ENCODE results near the gene MDC1.
A peak's percentile ranks its signal among the peaks of the same experiment; 100 is the strongest.

The MDC1 gene

DNA sequence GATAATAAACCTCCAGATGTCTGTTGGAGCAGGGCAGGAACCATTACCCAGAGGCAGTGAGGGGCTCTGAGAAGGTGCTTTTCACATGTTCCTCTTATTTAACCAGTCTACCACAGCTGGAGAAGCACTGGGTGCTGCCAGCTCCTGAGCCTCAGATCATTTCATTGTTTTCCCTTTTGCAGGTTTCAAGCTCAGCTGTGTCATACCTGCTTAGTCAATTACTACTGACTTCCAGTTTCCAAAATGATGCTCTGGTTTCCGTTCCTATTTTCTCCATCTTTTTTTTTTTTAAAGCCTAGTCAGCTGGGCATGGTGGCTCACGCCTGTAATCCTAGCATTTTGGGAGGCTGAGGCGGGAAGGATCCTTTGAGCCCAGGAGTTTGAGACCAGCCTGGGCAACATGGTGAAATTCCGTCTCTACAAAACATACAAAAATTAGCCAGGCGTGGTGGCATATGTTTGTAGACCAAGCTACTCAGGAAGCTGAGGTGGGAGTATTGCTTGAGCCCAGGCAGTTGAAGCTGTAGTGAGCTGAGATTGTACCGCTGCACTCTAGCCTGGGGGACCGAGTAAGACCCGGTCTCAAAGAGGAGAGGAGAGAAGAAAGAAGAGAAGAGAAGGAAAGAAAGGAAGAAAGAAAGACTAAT, 18.7 kb upstream of the MDC1 start:
- DNase-seq (ENCODE audit: low read depth): peak; percentile 86
- no peak overlapping the region for H3K4me3 ChIP-seq (ENCODE audit: low read depth, low read length)
- TF ChIP-seq CTCF (IDR thresholded peaks at IDR 0.05; ENCODE audit: insufficient read depth, low read depth, low read length, missing control alignments): no peak

DNA sequence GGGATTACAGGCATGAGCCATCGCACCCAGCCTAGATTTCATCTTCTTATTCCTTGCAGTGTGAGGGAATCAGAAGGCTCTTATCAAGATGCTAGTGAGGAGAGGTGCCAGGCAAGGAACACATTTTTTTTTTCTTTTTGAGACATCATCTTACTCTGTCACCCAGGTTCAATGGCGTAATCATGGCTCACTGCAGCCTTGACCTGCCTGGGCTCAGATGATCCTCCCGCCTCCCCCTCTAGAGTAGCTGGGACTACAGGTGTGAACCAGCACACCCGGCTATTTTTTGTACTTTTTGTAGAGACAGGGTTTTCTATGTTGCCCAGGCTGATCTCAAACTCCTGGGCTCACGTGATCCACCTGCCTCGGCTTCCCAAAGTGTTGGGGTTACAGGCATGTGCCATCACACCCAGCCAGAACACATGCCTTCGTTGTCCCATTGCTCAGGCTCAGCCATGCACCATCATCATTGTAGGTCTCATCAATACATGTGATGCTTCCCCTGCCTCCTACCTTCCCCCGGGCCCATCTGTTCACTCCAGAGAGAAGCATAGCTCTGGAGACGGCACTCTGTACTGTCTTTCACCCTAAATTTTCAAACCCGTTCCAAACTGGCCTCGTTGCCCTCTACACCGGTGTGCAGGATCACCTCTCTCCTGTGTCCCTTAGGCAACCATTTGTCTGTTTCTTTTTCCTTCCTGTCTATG, 15.3 kb upstream of the MDC1 start:
- DNase-seq (ENCODE audit: low read depth): no peak
- no peak for TF ChIP-seq CTCF (IDR thresholded peaks at IDR 0.05; ENCODE audit: insufficient read depth, low read depth, low read length, missing control alignments)
- no peak overlapping the region for H3K4me3 ChIP-seq (ENCODE audit: low read depth, low read length)

DNA sequence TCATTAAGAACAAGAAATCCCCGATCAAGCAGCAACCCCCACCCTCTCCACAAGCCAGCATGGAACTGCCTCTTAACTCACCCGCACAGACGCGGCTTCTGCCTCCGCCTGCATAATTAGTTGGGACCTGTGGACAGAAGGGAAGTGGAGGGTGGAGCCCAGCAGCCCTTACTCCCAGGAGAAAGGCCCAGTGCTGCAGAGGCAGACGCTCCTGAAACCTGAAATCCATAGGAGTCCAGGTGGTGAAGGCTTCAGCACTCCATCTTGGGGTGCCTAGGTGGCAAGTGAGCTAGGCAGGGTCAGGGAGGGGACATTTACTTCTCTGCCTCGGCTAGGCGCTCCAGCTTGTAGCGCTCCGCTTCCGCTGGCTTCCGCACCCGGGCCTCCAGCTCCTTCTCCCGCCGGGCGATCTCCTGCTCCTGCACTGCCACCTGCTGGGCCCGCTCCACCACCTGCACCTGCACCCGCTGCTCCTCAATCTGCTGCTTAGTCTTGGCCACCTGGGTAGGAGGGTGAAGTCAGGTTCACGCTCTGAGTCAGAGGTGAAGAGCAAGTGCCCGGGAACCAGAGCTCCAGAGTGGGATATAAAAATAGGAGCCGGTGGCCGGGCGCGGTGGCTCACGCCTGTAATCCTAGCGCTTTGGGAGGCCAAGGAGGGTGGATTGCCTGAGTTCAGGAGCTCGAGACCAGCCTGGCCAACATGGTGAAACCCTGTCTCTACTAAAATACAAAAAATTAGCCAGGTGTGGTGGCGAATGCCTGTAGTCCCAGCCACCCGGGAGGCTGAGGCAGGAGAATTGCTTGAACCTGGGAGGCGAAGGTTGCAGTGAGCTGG, 13.7 kb upstream of the MDC1 start:
- TF ChIP-seq CTCF (IDR thresholded peaks at IDR 0.05; ENCODE audit: insufficient read depth, low read depth, low read length, missing control alignments): peak; percentile 88
- DNase-seq (ENCODE audit: low read depth): peak; percentile 93
- no peak overlapping the region for H3K4me3 ChIP-seq (ENCODE audit: low read depth, low read length)

DNA sequence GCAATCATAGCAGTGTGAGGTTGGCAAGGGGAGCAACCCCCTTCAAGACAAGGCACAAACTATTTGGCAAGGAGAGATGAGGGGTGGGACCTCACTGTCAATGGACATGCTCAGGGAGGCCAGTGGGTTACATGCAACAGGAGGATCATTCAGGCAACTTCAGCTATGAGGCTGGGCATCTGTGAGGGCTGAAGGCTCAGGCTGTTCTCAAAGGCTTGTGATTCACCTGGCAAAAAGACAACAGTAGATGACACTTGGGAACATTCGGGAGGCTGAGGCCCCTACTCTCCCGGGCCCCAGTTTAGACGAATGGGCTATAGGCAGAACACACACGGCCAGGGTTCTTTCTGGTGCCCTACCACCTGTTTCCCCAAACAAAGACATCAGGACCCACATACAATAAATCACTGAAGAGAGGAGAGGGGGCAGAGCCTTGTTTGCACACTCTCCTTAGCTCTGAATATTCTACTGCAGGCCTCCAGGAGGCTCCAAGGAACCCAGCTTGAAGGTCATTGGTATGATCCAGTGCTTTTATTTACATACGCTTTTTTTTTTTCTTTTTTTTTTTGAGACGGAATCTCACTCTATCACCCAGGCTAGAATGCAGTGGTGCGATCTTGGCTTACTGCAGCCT, 11.0 kb upstream of the MDC1 start:
- DNase-seq (ENCODE audit: low read depth): no peak
- no peak overlapping the region for H3K4me3 ChIP-seq (ENCODE audit: low read depth, low read length)
- no peak for TF ChIP-seq CTCF (IDR thresholded peaks at IDR 0.05; ENCODE audit: insufficient read depth, low read depth, low read length, missing control alignments)

DNA sequence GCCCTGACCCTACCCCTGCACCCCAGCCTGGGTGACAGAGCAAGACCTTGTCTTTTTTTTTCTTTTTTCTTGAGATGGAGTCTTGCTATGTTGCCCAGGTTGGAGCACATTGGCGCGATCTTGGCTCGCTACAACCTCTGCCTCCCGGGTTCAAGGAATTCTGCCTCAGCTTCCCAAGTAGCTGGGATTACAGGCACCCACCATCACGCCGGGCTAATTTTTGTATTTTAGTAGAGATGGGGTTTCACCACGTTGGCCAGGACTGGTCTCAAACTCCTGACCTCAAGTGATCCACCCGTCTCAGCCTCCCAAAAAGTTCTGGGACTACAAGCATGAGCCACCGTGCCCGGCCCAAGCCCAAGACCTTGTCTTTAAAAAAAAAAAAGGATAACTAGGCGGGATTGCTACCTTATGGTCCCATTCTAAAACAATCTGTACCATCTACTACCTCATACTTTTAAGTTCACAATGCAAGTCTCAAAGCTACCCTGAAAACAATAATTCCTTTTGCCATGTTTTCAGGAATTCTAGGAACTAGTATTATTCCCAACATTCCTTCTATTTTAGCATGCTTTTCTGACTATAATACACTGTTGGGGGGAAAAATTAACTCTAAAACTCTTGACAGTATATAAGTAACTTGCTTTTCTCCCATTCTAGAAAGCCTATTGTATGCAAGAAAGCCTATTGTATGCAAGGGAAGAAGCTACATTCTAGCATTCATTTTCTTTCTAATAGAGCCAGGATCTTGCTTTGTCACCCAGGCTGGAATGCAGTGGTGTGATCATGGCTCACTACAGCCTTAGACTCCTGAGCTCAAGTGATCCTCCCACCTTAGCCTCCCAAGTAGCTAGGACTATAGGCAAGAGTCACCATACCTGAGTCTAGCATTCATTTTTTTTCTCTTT, 9.7 kb upstream of the MDC1 start:
- no peak overlapping the region for H3K4me3 ChIP-seq (ENCODE audit: low read depth, low read length)
- no peak for DNase-seq (ENCODE audit: low read depth)
- no peak for TF ChIP-seq CTCF (IDR thresholded peaks at IDR 0.05; ENCODE audit: insufficient read depth, low read depth, low read length, missing control alignments)

All from GM12865 (cell line).